Gastroesophageal sphincter (tissue), 3 donors: Measurements from ENCODE around the gene RNF168.
"Not testable (repeated sequence)": the region's sequence is repeated elsewhere in the genome, so short reads cannot be mapped to it uniquely, and the experiment has no call there.

Experiments
- POLR2A ChIP-seq, 2 donors: fragments of 450-650 bp; IDR thresholded peaks; one replicate each; pipeline ENCODE4 v1.6.1; 2017; ENCODE audit warnings: antibody characterized with exemption in 2 of 2, mild to moderate bottlenecking in 2 of 2, moderate library complexity in 1 of 2
- TF ChIP-seq, protein P1 (sequence below), 4 experiments: fragments of 200-600 bp in 2 of 4; fragments of 450-650 bp in 2 of 4; sonication (generic) in 1 of 4; IDR thresholded peaks; one replicate each; pipeline ENCODE4 v1.5.1; 2017 to 2019; ENCODE audit warnings: antibody characterized with exemption in 4 of 4, mild to moderate bottlenecking in 2 of 4, moderate library complexity in 2 of 4

- TF ChIP-seq, protein P1, sequence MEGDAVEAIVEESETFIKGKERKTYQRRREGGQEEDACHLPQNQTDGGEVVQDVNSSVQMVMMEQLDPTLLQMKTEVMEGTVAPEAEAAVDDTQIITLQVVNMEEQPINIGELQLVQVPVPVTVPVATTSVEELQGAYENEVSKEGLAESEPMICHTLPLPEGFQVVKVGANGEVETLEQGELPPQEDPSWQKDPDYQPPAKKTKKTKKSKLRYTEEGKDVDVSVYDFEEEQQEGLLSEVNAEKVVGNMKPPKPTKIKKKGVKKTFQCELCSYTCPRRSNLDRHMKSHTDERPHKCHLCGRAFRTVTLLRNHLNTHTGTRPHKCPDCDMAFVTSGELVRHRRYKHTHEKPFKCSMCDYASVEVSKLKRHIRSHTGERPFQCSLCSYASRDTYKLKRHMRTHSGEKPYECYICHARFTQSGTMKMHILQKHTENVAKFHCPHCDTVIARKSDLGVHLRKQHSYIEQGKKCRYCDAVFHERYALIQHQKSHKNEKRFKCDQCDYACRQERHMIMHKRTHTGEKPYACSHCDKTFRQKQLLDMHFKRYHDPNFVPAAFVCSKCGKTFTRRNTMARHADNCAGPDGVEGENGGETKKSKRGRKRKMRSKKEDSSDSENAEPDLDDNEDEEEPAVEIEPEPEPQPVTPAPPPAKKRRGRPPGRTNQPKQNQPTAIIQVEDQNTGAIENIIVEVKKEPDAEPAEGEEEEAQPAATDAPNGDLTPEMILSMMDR (IDR thresholded peaks at IDR 0.05): not testable (repeated sequence)
- not testable (repeated sequence) for TF ChIP-seq POLR2A (IDR thresholded peaks at IDR 0.05)
These were observed 81.9 kb downstream of the RNF168 start for GRCh38 chr3:196421668-196422067.
